ENCODE measurements around the gene CASP3.
A peak's percentile ranks its signal among the peaks of the same experiment; 100 is the strongest.
"Not testable (repeated sequence)": the region's sequence is repeated elsewhere in the genome, so short reads cannot be mapped to it uniquely, and the experiment has no call there.

Gene CASP3

DNA sequence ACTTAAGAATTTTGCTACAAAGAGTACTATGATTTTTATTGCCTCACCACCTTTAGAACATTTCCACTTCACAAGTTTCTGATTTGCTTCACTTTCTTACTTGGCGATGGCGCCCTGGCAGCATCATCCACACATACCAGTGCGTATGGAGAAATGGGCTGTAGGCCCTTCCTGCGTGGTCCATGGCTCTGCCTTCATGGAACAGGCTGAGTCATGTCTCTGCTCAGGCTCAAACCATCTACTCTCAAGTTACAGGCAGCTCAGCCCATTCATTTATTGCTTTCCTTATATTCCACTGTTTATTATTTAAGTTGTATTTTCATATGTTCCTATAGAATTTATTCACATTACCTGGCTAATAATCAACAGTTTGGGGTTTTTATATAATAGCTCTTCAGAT is 21.1 kb downstream of the CASP3 start:
- no peak for DNase-seq

DNA sequence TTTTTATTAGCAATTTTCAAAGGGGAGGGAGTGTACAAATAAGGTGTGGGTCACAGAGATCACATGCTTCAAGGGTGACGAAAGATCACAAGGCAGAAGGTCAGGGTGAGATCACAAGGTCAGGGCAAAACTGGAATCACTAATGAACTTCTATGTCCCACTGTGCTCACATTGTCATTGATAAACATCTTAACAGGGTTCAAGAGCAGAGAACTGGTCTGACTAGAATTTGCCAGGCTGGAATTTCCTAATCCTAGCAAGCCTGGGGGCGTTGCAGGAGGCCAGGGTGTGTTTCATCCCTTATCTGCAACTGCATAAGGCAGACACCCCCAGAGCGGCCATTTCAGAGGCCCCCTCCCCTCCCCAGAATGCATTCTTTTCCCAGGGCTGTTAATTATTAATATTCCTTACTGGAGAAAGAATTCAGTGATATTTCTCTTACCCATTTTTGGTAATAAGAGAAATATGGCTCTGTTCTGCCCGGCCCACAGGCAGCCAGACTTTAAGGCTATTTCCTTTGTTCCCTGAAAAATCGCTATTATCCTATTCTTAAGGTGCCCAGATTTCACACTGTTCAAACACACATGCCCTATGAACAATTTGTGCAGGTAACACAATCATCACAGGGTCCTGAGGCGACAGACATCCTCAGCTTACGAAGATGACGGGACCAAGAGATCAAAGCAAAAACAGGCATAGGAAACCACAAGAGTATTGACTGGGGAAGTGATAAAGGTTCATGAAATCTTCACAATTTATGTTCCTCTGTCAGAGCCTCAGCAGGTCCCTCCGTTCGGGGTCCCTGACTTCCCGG is 23.3 kb downstream of the CASP3 start:
- not testable (repeated sequence) for DNase-seq

DNA sequence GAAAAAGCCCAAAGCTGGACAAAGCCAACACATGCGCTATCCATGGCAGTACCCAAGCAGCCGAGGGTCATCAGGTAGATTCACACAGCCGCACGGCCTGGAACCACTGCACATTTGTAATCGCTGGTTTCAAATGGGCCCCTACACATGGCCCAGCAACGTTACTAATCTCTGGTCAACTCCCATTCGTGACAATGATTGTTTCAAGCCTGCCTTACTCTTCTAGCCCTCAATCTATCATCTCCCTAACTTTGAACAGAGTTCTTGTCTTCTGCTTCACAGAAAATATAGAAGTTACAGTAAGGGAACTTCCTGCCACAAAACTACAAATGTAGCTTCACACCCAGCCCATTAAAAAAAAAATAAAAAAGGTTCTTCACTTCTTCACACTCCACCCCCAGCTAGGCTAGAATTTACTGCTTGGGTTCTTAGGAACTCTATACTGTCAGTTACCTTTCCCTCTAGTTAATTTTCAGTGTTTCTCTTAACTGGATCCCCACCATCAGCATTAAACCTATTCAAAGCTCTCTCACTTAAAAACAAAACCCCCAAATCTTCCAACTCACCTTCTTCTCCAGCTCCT is 24.2 kb downstream of the CASP3 start:
- DNase-seq: no peak

DNA sequence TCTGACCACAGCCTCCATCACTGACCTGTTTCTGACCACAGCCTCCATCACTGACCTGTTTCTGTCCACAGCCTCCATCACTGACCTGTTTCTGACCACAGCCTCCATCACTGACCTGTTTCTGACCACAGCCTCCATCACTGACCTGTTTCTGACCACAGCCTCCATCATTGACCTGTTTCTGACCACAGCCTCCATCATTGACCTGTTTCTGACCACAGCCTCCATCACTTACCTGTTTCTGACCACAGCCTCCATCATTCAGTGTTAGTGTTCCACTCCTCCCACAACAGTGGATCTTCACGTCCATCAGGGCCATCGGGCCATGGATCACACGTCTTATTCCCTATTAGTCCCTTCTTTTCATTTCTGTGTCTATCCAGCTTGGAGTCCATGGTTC is 24.7 kb downstream of the CASP3 start:
- not testable (repeated sequence) for DNase-seq

DNA sequence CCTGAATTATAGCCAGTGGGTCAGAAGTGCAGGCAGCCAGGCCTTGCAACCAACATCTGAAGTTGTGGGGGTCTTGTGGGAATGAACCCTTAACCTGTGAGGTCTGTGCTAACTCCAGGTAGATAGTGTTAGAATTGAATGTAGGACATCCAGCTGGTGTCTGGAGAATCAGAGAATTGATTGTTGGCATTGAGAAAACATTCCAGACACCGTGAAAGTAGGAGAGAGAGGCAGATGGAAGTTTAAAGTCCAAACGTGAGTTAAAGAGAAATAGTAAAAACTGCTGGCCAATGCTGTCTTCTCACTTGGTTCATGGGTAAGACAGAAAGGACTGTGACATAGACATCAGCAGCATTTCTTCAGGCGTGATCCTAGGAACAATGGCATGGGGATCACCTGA is 27.7 kb downstream of the CASP3 start:
- DNase-seq: no peak

DNA sequence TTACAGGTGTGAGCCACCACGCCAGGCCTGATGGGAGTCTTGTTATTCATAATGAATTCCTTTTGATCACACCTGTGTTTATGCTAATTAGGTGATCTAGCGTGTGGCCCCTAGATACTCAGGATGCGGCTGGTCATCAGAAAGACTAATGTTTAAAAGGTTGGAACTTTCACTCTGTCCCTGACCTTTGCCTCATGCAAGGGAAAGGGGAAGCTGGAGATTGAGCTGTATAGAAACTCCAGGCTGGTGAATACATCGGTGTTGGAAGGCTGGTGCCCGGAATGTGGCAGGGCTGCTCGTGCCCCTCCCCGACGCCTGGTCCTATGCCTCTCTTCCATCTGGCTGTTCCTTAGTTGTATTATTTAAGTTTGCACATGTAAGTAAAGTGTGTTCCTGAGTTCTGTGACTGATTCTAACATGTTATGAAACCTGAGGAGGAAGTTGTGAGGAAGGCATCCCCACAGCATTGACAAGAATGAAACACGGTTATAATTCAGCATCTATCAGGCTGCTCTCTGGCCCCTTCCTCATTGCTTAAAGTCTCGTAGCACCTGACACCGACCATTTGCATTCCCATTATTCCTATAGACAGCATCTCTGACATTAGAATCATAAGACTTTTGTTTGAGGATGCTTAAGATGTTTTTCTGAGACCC is 28.9 kb downstream of the CASP3 start:
- DNase-seq: no peak

DNA sequence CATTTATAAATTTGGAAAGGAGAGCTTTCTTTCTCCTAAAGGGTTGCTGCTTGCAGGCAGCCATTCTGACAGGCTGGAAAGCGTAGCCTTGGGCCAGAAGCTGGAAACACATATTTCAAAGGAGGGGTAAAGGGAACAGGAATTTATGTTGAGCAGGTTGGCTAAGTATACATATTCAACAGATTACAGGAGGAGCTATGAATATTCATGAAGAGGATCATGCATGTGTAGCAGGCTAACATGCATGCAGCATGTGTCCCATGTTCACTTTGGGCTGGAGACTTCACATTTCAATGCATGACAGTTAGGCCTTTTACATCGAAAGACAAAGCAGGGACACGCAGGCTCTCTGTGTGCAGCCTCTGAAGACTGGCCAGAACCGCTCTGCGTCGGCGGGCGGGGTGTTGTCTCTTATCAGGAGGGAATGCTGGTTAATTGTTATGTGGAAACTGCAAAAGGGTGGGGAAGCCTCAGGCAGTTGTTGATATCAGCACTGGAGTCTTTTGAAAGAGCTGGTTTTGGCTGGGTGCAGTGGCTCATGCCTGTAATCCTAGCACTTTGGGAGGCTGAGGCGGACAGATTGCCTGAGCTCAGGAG is 31.5 kb downstream of the CASP3 start:
- DNase-seq: peak in 1 of 2 experiments; percentile 19

DNA sequence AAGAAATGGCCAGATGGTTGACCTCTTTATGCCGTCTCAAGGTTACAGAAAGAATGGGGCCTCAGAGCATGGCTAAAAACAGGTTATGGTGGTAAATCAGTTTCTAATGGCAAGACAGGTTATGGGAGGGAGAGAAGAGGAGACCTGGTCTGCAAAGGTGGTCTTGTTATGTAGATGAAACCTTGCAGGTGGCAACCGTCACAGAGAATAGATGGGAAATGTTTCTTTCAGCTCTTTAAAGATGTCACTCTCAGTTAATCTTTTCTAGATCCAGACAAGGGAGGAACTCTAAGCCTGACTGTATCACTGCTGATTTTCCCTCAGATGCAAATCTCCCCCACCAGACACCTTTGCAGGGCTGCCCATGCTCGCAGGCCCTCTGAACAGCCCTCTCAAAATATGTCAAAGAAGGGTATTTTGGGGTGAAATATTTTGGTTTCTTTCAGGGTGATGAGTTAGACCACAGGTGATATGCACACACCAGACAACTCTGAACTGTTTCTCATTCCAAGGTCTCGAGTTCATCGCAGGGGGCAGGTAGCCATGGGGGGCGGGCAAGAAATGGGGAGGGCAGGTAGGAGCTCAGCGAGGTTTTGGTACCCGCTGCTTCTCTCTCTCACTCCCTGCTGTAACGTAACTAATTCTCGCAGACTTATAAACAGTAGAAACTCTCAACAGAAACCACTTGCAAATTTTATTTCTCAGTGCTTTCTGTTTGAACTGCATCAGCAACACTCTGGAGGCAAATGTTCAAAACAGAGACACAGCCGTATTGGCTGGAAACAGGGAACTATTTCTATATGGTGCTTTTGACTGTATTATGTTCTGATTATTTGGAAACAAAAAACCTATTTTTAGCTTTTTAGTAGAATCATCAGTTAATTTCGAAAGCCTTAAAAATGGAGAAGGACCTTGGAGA is 32.4 kb downstream of the CASP3 start:
- DNase-seq: peak in 1 of 2 experiments; percentile 22

DNA sequence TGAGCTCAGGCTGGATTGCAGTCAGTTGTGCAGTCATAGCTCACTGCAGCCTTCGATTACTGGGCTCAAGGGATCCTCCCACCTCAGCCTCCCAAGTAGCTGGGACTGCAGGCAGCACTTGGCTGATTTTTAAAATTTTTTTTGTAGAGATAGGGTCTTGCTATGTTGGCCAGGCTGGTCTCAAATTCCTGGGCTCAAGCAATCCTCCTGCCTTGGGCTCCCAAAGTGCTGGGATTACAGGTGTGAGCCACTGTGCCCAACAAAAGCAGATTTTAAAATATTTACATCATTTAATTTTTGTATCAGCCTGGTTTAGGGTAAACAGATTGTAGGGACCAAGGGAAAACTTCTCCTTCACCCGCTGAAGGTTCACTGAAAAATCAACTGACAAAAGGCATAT is 33.1 kb downstream of the CASP3 start:
- not testable (repeated sequence) for DNase-seq

DNA sequence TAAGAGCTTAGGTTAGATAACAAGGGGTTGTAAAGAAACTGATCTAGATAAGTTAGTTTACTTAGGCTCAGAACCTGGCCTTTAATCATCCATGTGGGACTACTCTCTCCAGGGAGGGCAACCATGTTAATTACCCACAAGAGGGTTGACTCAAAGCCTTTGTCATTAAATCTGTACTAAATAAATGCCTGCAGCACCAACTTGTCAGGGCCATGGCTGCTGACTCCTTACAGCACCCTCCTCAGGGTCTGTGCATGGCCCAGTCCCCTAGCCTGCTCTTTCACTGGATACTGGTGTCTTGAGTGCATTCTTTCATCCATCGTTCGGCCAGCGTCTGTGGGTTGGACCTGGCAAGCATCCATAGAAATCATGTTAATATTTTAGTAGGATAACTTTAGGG is 34.7 kb downstream of the CASP3 start:
- no peak for DNase-seq

DNA sequence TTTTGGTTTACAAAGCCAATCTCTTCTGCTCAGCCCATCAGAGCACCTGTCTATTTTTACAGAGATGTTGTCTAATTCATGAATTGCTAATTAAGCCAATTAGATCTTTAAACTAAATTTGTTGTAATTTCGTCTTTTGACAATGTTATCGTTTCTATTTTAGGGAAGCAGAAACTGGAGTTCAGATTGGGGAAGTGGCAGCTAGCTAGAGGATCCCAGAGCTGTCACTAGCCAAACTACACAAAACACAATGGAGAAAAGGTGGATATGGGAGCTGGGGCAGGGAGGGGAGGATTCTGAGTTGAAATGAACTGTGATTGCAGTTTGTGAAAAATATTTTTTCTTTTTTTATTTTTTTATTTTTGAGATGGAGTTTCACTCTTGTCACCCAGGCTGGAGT is 35.8 kb downstream of the CASP3 start:
- no peak for DNase-seq

DNA sequence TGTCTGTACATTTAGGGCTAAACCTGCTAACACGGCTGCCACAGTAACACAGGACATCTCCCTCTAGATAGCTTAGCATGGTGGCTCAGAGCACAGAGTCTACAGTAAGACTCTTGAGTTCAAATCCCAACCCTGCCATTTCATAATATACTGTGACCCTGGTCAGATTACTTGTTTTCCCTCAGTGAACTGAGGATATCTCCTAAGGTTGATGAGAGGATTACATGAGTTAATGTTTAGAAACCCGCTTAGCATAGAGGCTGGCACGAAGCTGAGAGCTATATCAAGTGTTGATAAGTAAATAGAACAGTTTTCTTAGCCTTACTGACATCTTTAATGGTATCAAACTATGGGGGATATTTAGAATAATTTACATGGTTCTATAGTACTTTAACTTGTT is 37.2 kb downstream of the CASP3 start:
- no peak for DNase-seq

DNA sequence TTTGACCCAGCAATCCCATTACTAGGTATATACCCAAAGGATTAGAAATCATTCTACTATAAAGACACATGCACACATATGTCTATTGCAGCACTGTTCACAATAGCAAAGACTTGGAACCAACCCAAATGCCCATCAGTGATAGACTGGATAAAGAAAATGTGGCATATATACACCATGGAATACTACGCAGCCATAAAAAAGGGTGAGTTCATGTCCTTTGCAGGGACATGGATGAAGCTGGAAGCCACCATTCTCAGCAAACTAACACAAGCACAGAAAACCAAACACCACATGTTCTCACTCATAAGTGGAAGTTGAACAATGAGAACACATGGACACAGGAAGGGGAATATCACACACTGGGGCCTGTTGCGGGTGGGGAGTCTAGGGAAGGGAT is 41.8 kb downstream of the CASP3 start:
- DNase-seq: not testable (repeated sequence)

DNA sequence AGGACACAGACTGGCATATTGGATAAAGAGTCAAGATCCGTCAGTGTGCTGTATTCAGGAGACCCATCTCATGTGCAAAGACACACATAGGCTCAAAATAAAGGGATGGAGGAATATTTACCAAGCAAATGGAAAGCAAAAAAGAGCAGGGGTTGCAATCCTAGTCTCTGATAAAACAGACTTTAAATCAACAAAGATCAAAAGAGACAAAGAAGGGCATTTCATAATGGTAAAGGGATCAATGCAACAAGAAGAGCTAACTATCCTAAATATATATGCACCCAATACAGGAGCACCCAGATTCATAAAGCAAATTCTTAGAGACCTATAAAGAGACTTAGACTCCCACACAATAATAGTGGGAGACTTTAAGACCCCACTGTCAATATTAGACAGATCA is 46.4 kb downstream of the CASP3 start:
- not testable (repeated sequence) for DNase-seq

DNA sequence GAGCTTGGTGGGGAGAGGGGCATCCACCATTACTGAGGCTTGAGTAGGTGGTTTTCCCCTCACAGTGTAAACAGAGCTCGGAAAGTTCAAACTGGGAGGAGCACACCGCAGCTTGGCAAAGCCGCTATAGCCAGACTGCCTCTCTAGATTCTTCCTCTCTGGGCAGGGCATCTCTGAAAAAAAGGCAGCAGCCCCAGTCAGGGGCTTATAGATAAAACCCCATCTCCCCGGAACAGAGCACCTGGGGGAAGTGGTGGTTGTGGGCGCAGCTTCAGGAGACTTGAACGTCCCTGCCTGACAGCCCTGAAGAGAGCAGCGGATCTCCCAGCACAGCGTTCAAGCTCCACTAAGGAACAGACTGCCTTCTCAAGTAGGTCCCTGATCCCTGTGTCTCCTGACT is 48.3 kb downstream of the CASP3 start:
- DNase-seq: not testable (repeated sequence)

DNA sequence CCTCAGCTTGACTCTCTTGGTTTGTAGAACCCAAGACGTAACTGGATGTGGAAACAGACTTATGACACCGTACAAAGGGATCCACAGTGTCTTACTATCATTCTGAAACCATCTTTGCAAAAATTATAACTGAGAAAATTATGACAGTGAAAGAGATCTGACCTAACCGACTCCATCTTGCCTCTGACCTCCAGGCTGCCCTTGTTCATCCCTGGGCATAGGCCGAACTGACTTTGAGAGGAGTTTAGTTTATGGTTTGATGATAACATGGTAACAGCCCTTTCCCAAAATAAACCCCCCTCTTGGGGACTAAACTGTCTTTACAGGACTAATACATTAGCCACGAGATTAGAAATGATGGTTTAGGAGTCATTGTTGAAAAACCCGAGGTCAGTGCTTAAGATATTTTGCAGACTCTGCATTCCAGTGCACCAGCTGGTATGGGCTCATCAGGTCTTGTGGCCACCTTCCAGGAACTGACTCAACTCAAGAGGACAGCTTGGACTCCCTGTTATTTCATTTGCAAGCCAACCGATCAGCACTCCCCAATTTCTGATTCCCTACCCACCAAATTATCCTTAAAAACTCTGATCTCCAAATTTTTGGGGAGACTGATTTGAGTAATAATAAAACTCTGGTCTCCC is 49.6 kb downstream of the CASP3 start:
- no peak for DNase-seq

DNA sequence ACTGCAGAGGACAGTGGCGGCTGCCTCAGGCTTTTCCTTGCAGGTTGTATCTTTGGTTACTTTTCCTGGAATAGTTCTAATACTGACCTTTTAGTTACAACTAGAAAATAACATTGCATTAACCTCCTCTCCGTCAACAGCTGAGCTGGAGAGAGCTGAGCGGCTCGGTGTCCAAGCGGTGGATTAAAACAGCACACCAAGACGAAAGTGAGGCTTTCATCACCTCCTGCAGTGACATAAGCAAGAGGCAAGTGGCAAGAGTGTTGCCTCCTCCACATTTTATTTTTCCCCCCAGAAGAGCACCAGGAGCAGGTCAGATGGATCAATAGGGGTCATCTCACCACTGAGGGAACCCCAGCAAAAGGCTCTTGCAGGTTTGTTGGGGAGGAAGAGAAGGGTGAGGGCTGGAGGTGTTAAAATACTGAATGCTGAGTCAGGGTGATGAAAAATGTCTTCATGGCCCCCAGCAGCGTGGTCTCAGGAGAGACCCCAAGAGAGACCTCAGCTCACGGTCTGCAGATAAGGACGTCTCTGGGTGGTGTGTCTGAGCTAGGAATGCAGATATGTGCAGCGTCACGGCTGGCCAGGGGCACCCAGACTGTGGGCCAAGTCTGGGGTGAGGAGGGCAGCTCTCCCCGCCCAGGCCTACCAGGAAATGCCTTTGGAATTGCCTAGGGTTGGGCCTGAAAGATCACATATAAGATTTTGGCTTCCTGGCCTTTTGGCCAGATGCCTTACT is 50.3 kb downstream of the CASP3 start:
- no peak for DNase-seq

DNA sequence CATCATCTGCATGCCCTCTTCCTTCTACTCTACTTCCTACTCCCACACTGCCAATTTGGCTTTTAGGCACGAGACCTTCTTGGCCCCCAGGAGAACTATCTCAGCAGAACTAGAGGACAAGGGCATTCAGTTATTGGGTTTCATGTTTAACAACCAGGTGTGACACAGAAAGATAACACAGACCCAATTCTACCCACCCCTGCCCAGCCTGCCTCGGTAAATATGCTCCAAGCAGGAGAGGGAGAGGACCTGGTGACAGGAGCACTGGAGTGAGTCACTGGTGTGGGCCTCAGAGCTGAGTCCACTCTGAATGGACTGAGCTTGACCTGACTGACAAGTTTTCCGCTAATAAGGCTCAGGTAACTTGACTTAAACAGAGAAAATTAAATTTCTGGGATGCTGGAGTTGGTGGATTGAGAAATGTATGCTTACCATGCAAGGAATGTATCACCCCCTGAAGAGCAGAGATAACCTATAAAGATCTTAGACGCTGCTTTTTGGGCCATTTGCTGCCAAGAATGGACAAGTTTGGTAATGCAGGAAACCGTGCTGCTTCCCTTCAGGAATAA is 52.5 kb downstream of the CASP3 start:
- DNase-seq: no peak

DNA sequence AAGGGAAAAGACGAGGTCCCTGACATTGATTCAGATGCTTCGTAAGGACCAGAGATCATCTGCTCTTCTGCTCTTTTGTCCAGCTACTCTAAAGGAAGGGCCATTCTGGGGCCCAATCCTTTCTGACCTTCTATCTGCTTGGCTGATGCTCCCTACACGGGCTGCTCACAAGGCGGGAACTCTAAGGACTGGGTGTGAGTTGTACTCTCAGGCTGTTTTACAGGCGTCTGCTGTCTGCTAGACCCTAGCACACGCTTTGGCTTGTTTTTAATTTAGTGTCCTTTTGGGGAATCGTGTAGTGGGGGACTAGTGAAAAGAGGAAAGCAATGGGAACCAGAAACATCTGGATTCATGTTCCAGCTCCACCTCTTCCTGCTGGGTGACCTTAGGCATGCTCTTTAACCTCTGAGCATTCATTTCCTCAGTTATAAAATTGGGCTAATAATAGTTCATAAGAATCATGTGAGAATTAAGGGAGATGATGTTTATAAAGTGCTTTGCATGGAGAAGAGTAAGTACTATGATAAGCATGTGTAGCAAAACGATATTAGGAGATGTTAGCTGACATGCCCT is 53.1 kb downstream of the CASP3 start:
- DNase-seq: no peak

DNA sequence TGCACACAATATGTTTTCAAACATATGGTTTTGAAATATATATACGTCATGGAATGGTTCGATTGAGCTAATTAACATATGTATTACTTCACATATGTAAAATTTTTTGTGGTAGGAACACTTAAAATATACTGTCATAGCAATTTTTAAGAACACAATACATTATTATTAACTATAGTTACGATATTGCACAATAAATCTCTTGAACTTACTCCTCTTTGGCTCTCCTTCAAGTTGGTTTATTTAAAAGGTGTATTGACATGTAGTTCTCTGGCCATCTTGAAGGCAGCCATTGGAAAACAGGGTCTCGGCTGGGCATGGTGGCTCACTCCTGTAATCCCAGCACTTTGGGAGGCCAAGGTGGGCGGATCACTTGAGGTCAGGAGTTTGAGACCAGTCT is 53.8 kb downstream of the CASP3 start:
- no peak for DNase-seq

DNA sequence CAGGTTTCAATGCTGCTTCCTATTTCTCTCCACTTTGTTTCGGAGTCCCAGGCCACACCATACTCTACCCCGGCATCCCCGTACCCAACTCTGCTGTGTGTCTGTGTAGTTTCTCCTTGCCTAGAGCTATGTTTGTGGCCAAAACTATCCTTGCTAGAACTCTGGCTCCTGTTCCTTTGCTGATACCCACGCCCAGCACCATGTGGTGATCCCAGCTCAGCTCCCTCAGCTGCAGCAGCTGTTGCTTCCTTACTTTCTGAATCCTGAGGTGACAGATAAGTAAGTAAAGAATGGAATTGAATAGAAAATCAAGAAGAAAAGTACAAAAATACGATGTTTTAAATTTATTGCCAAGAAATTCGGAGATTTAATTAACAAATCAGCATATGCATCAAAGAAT is 55.8 kb downstream of the CASP3 start:
- DNase-seq: no peak
